GM23248 (cell line): ENCODE measurements around the gene HDAC4. TPM values are rescaled to one million over a fixed set of nuclear protein-coding genes. Genes with fewer than 3 reads are reported as not detected.

ENCODE experiments used
- DNase-seq: peaks from one replicate; pipeline ENCODE4 v3.0.0-alpha.2; 2015
- H2AFZ ChIP-seq: fragments of 200-600 bp; sonication (generic); 2 replicates; pipeline ENCODE4 v1.6.1; 2016; ENCODE audit warnings: antibody characterized with exemption
- H3F3A ChIP-seq: fragments of 200-600 bp; sonication (generic); 2 replicates; pipeline ENCODE4 v1.6.1; 2016; ENCODE audit warnings: mild to moderate bottlenecking, antibody characterized with exemption, mixed run types; ENCODE audit not compliant: insufficient read depth
- H3K27ac ChIP-seq: fragments of 200-600 bp; sonication (generic); 2 replicates; pipeline ENCODE4 v1.5.1; 2016; ENCODE audit warnings: mild to moderate bottlenecking
- H3K27me3 ChIP-seq: fragments of 200-600 bp; sonication (generic); replicated peaks from 2 replicates; pipeline ENCODE4 v1.6.1; 2016; ENCODE audit warnings: mild to moderate bottlenecking; ENCODE audit not compliant: insufficient read depth
- H3K36me3 ChIP-seq: fragments of 200-600 bp; sonication (generic); 2 replicates; pipeline ENCODE4 v1.6.1; 2016; ENCODE audit warnings: low read depth, mild to moderate bottlenecking
- H3K4me1 ChIP-seq: fragments of 200-600 bp; sonication (generic); 2 replicates; pipeline ENCODE4 v1.6.1; 2016; ENCODE audit warnings: mild to moderate bottlenecking; ENCODE audit not compliant: insufficient read depth
- H3K4me2 ChIP-seq: fragments of 200-600 bp; sonication (generic); one replicate; pipeline ENCODE4 v1.6.1; 2016; ENCODE audit warnings: mild to moderate bottlenecking; ENCODE audit not compliant: unreplicated experiment
- H3K4me3 ChIP-seq: fragments of 200-600 bp; sonication (generic); 2 replicates; pipeline ENCODE4 v1.5.1; 2016; ENCODE audit warnings: mild to moderate bottlenecking
- H3K79me2 ChIP-seq: fragments of 200-600 bp; sonication (generic); 2 replicates; pipeline ENCODE4 v1.6.1; 2016; ENCODE audit warnings: mild to moderate bottlenecking; ENCODE audit not compliant: insufficient read depth
- H3K9ac ChIP-seq: fragments of 200-600 bp; sonication (generic); 2 replicates; pipeline ENCODE4 v1.6.1; 2016; ENCODE audit warnings: mild to moderate bottlenecking
- H3K9me2 ChIP-seq: fragments of 200-600 bp; sonication (generic); 2 replicates; pipeline ENCODE4 v1.6.1; 2016; ENCODE audit warnings: mixed run types, mild to moderate bottlenecking, moderate library complexity; ENCODE audit not compliant: insufficient read depth
- H3K9me3 ChIP-seq: fragments of 200-600 bp; sonication (generic); one replicate; pipeline ENCODE4 v1.6.1; 2017; ENCODE audit warnings: low read depth
- H4K20me1 ChIP-seq: fragments of 200-600 bp; sonication (generic); 2 replicates; pipeline ENCODE4 v1.6.0; 2016; ENCODE audit not compliant: insufficient read depth
- EZH2 ChIP-seq: fragments of 200-600 bp; sonication (generic); IDR thresholded peaks from 2 replicates; pipeline ENCODE4 v1.6.1; 2018; ENCODE audit warnings: antibody characterized with exemption, mild to moderate bottlenecking; ENCODE audit not compliant: insufficient read depth, poor library complexity, severe bottlenecking
- EZH2phosphoT487 ChIP-seq: fragments of 200-600 bp; sonication (generic); IDR thresholded peaks from 2 replicates; pipeline ENCODE4 v1.6.1; 2018; ENCODE audit warnings: antibody characterized with exemption, moderate library complexity, mild to moderate bottlenecking, low read depth; ENCODE audit not compliant: insufficient read depth
- WGBS, 2 experiments: methylation state at CpG; one replicate each; pipeline ENCODE4 v1.1.6; 2015 to 2017; ENCODE audit warnings: low lambda C conversion rate in 2 of 2, low coverage in 1 of 2; ENCODE audit errors: missing lambda C conversion rate in 2 of 2; 5-methylcytosine and 5-hydroxymethylcytosine counted together
- in situ Hi-C: fragments of 300-500 bp; cut with MboI; formaldehyde crosslinking; loops from 2 replicates; pipeline ENCODE4 v1.15.0; 2020
- polyA plus RNA-seq: library from polyadenylated mRNA; unstranded; fragments of >200 nt; fragmentation: Nextera tagmentation; extraction: Ambion mirVana; gene quantifications from 2 replicates; pipeline ENCODE4 v1.2.1, GENCODE V29; 2016
- total RNA-seq: library from RNA; depleted of rRNA; stranded (reverse); fragments of >200 nt; shearing (Covaris generic); gene quantifications from 2 replicates; pipeline ENCODE4 v1.2.3, GENCODE V29; 2014

Gene HDAC4
- total and polyA plus RNA-seq, 2 experiments from 2014 or later = 2.1 to 6.3 TPM

DNA sequence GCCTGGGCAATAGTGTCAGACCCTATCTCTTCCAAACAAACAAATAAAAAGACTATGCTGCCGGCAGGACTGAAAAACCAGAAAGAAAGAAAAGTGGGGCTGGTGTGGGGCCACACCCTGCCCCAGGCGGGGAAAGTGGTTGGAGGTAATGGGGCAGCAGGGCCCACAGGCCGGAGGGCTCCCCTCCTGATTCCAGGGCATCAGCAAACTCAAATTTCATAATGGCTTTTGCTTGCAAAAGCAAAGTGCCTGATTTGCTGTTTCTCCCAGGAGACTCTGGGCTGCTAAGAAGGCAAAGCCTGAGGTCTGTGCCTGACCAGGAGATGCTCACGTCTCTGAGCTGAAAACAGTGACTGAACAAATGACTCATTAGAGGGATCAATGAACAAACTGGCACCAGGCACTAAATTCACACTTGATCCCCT, 121.9 kb downstream of the HDAC4 start:
- Histone ChIP-seq H3K27me3 (no peaks in the 10 kb centered on the region), H3K4me1 (peaks cover 40% of the 10 kb centered on the region), H3K9ac (peak overlapping the region; percentile 77), H4K20me1 (no peaks in the 10 kb centered on the region), H3K4me3 (no peak overlapping the region), H2AFZ (no peak overlapping the region), H3K27ac (peak overlapping the region; percentile 92), H3K79me2 (peaks cover 12% of the 10 kb centered on the region; the same call in 1 of the 2 replicates), H3K36me3 (no peaks in the 10 kb centered on the region), H3F3A (peaks cover 21% of the 10 kb centered on the region), H3K4me2 (no peak overlapping the region), H3K9me2 (no peaks in the 10 kb centered on the region), H3K9me3 (no peaks in the 10 kb centered on the region)
- in situ Hi-C loops = no loop called here
- DNase-seq = peak; percentile 80
- 34 to 49% methylated on average over 4 of the region's 4 CpGs for WGBS, 2 experiments
- TF ChIP-seq EZH2phosphoT487 (no peak), EZH2 (no peak)

GRCh38 chr2:239278361-239278760, 122.5 kb downstream of the HDAC4 start:
- Histone ChIP-seq H3K9ac (peak overlapping the region; percentile 77; the same call in 1 of the 2 replicates), H3K27me3 (no peaks in the 10 kb centered on the region), H3K4me2 (no peak overlapping the region), H3F3A (peaks cover 27% of the 10 kb centered on the region), H3K9me2 (no peaks in the 10 kb centered on the region), H3K4me1 (peaks cover 43% of the 10 kb centered on the region), H4K20me1 (no peaks in the 10 kb centered on the region), H2AFZ (no peak overlapping the region), H3K4me3 (no peak overlapping the region), H3K79me2 (peaks cover 18% of the 10 kb centered on the region), H3K9me3 (no peaks in the 10 kb centered on the region), H3K36me3 (no peaks in the 10 kb centered on the region), H3K27ac (peak overlapping the region; percentile 92)
- DNase-seq = no peak
- in situ Hi-C loops = no loop called here
- TF ChIP-seq EZH2 (no peak), EZH2phosphoT487 (no peak)
- WGBS, 2 experiments = 91 to 93% methylated on average over 7 of the region's 7 CpGs

DNA sequence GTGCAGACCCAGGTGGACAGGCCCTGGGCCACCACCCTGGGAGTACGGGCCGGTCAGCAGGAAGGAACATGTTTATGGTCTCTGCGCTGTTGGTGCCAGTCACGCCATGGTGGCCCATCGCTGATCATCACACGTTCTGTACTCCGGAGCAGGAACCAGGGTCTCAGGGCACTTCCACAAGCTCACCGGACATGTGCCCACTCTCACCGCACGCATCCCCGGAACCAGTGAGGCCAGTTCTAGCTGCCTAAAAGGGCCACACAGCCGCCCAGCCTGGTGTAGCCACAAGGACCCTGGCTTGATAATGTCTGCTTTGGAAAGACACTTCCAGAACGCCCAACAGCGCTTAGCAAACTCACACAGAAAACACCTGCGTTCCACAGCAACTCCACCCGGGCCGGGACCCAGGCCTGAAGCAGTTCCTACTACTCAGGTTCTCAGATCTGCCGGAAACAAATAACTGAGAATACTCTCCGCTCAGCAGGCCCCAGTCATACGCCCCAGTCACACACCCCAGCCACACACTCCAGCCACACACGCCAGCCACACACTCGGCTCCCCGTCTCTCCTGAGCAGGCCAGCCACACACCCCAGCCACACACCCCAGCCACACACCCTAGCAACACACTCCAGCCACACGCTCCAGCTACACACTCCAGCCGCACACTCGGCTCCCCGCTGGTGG, 123.3 kb downstream of the HDAC4 start:
- TF ChIP-seq EZH2phosphoT487 (no peak), EZH2 (no peak)
- no peaks in the 10 kb centered on the region for H3K36me3 ChIP-seq
- DNase-seq = no peak
- in situ Hi-C loops = no loop called here
- no peaks in the 10 kb centered on the region for H3K9me2 ChIP-seq
- peaks cover 43% of the 10 kb centered on the region for H3K4me1 ChIP-seq
- H3K27me3 ChIP-seq = no peaks in the 10 kb centered on the region
- peaks cover 28% of the 10 kb centered on the region for H3F3A ChIP-seq
- no peak overlapping the region for H3K4me3 ChIP-seq
- peaks cover 13% of the 10 kb centered on the region for H3K79me2 ChIP-seq
- no peaks in the 10 kb centered on the region for H4K20me1 ChIP-seq
- H3K27ac ChIP-seq = no peak overlapping the region
- WGBS, 2 experiments = 97 to 98% methylated on average over 27 of the region's 27 CpGs
- H2AFZ ChIP-seq = no peak overlapping the region
- H3K9me3 ChIP-seq = no peaks in the 10 kb centered on the region
- no peak overlapping the region for H3K4me2 ChIP-seq
- H3K9ac ChIP-seq = no peak overlapping the region

- Histone ChIP-seq H3K36me3 (no peaks in the 10 kb centered on the region), H3K79me2 (peaks cover 19% of the 10 kb centered on the region), H3K4me2 (no peak overlapping the region), H4K20me1 (no peaks in the 10 kb centered on the region), H3F3A (peaks cover 28% of the 10 kb centered on the region), H3K4me1 (peaks cover 43% of the 10 kb centered on the region), H3K27me3 (no peaks in the 10 kb centered on the region), H3K9ac (no peak overlapping the region), H3K9me3 (no peaks in the 10 kb centered on the region), H3K27ac (no peak overlapping the region), H3K4me3 (no peak overlapping the region), H3K9me2 (no peaks in the 10 kb centered on the region), H2AFZ (no peak overlapping the region)
- in situ Hi-C loops = no loop called here
- no peak for DNase-seq
- no peak for TF ChIP-seq EZH2phosphoT487
- no peak for TF ChIP-seq EZH2
- 98 to 100% methylated on average over 7 to 9 of the region's 9 CpGs for WGBS, 2 experiments
Measured at GRCh38 chr2:239276851-239277250, 124.0 kb downstream of the HDAC4 start.
